Measurements from ENCODE around the gene NUP58.

- TF ChIP-seq CTCF (optimal IDR thresholded peaks at IDR 0.05 in 1 of 3, IDR thresholded peaks at IDR 0.05 in 1 of 3, conservative IDR thresholded peaks at IDR 0.05 in 1 of 3; ENCODE audit: extremely low read depth in 1 of 3, insufficient read depth in 2 of 3, low read length in 3 of 3) (no peak), EZH2 (IDR thresholded peaks at IDR 0.05; ENCODE audit: low read length) (peak; percentile 97)
These were observed 71.1 kb downstream of the NUP58 start for GRCh38 chr13:25372284-25373081.
